ENCODE results near the gene KCNT1. TPM values are rescaled to one million over a fixed set of nuclear protein-coding genes. Genes with fewer than 3 reads are reported as not detected.

Gene KCNT1
- polyA plus RNA-seq (2011; rRNA removed), result not detected in 2 replicates
- not detected in 2 replicates for polyA minus RNA-seq (2011; rRNA and poly(A)+ RNA removed)

- no peak within 1 kb of the TSS for H3K27ac ChIP-seq (ENCODE audit: low read depth, low read length)
- ChIA-PET POLR2A (no interaction called here), CTCF (interaction anchor here (0.7 to 1.1 kb wide), 4 partner anchors 17 to 499 kb away, joined by 3 to 4 read pairs (median 3); no protein-coding TSS in a partner anchor)
- no peaks in the 10 kb centered on the region; the same call in 1 of the 2 replicates for H3K9me3 ChIP-seq (ENCODE audit: control insufficient read depth, insufficient read depth, low read length)
- DNase-seq (ENCODE audit: low read depth, low spot score), result no peak
- peaks cover 10% of the 10 kb centered on the region for H3K27me3 ChIP-seq (ENCODE audit: control insufficient read depth, insufficient read depth, low read length)
- peak; percentile 68 for TF ChIP-seq CTCF (IDR thresholded peaks at IDR 0.05; ENCODE audit: low read depth, low read length)
- H3K4me3 ChIP-seq (ENCODE audit: low read depth, low read length), result peak within 1 kb of the TSS; percentile 27; the same call in 1 of the 2 replicates
These were observed at the start of gene KCNT1 for GRCh38 chr9:135701959-135702721. TSS of gene KCNT1 (plus strand) at chr9:135702185. CDS start at chr9:135702259, 74 bp downstream.

GRCh38 chr9:135655317-135655716 is 46.7 kb upstream of the KCNT1 start:
- Histone ChIP-seq H3K27me3 (ENCODE audit: control insufficient read depth, insufficient read depth, low read length) (no peaks in the 10 kb centered on the region), H3K27ac (ENCODE audit: low read depth, low read length) (no peak overlapping the region), H3K9me3 (ENCODE audit: control insufficient read depth, insufficient read depth, low read length) (peaks cover 15% of the 10 kb centered on the region), H3K4me3 (ENCODE audit: low read depth, low read length) (no peak overlapping the region)
- DNase-seq (ENCODE audit: low read depth, low spot score), result no peak
- ChIA-PET POLR2A (no interaction called here), CTCF (no interaction called here)
- TF ChIP-seq CTCF (IDR thresholded peaks at IDR 0.05; ENCODE audit: low read depth, low read length), result no peak

- H3K4me3 ChIP-seq (ENCODE audit: low read depth, low read length), result no peak overlapping the region
- H3K27ac ChIP-seq (ENCODE audit: low read depth, low read length), result no peak overlapping the region
- POLR2A ChIA-PET, result no interaction called here
- H3K9me3 ChIP-seq (ENCODE audit: control insufficient read depth, insufficient read depth, low read length), result peaks cover 22% of the 10 kb centered on the region
- TF ChIP-seq CTCF (IDR thresholded peaks at IDR 0.05; ENCODE audit: low read depth, low read length), result no peak
- CTCF ChIA-PET, result no interaction called here
- no peaks in the 10 kb centered on the region for H3K27me3 ChIP-seq (ENCODE audit: control insufficient read depth, insufficient read depth, low read length)
- no peak for DNase-seq (ENCODE audit: low read depth, low spot score)
These were observed 44.6 kb upstream of the KCNT1 start for GRCh38 chr9:135657416-135657815.

GRCh38 chr9:135659252-135659651 is 42.7 kb upstream of the KCNT1 start:
- no peak for DNase-seq (ENCODE audit: low read depth, low spot score)
- ChIA-PET CTCF (no interaction called here), POLR2A (no interaction called here)
- no peak overlapping the region for H3K4me3 ChIP-seq (ENCODE audit: low read depth, low read length)
- peaks cover 22% of the 10 kb centered on the region for H3K9me3 ChIP-seq (ENCODE audit: control insufficient read depth, insufficient read depth, low read length)
- H3K27ac ChIP-seq (ENCODE audit: low read depth, low read length), result no peak overlapping the region
- TF ChIP-seq CTCF (IDR thresholded peaks at IDR 0.05; ENCODE audit: low read depth, low read length), result no peak
- peaks cover 2% of the 10 kb centered on the region for H3K27me3 ChIP-seq (ENCODE audit: control insufficient read depth, insufficient read depth, low read length)

GRCh38 chr9:135660407-135660806 is 41.6 kb upstream of the KCNT1 start:
- Histone ChIP-seq H3K9me3 (ENCODE audit: control insufficient read depth, insufficient read depth, low read length) (peaks cover 25% of the 10 kb centered on the region), H3K27me3 (ENCODE audit: control insufficient read depth, insufficient read depth, low read length) (peaks cover 2% of the 10 kb centered on the region), H3K27ac (ENCODE audit: low read depth, low read length) (no peak overlapping the region), H3K4me3 (ENCODE audit: low read depth, low read length) (no peak overlapping the region)
- POLR2A ChIA-PET, result no interaction called here
- no peak for TF ChIP-seq CTCF (IDR thresholded peaks at IDR 0.05; ENCODE audit: low read depth, low read length)
- no peak for DNase-seq (ENCODE audit: low read depth, low spot score)
- CTCF ChIA-PET, result no interaction called here

All from AG04450 (cell line).